ACC112 (cell line): ENCODE measurements around the gene SLC1A4.
"Not testable (repeated sequence)": the region's sequence is repeated elsewhere in the genome, so short reads cannot be mapped to it uniquely, and the experiment has no call there.

Experiments
- H2AFZ ChIP-seq: fragments of 200-600 bp; sonication (generic); one replicate; pipeline ENCODE4 v1.6.0; 2017; ENCODE audit warnings: antibody characterized with exemption, low read length; ENCODE audit not compliant: unreplicated experiment
- H3K27ac ChIP-seq: fragments of 200-600 bp; sonication (generic); 2 replicates; pipeline ENCODE4 v1.5.1; 2014; ENCODE audit warnings: low read depth, mild to moderate bottlenecking, antibody characterized with exemption, low read length, moderate library complexity
- H3K27me3 ChIP-seq: fragments of 200-600 bp; sonication (generic); 2 replicates; pipeline ENCODE4 v1.6.1; 2014; ENCODE audit warnings: mild to moderate bottlenecking, antibody characterized with exemption, low read length, moderate library complexity, mixed read lengths; ENCODE audit not compliant: insufficient read depth
- H3K36me3 ChIP-seq: fragments of 200-600 bp; sonication (generic); 2 replicates; pipeline ENCODE4 v1.6.1; 2016; ENCODE audit warnings: mild to moderate bottlenecking, antibody characterized with exemption, low read length, moderate library complexity, mixed read lengths; ENCODE audit not compliant: insufficient read depth
- H3K4me1 ChIP-seq: fragments of 200-600 bp; sonication (generic); one replicate; pipeline ENCODE4 v1.6.1; 2016; ENCODE audit warnings: low read length, mixed read lengths; ENCODE audit not compliant: insufficient read depth, unreplicated experiment, control insufficient read depth
- H3K4me3 ChIP-seq: fragments of 200-600 bp; sonication (generic); 2 replicates; pipeline ENCODE4 v1.5.1; 2014; ENCODE audit warnings: mild to moderate bottlenecking, low read depth, low read length
- H3K79me2 ChIP-seq: fragments of 200-600 bp; sonication (generic); one replicate; pipeline ENCODE4 v1.6.0; 2016; ENCODE audit warnings: low read length; ENCODE audit not compliant: control insufficient read depth, unreplicated experiment, insufficient read depth

The SLC1A4 gene

DNA sequence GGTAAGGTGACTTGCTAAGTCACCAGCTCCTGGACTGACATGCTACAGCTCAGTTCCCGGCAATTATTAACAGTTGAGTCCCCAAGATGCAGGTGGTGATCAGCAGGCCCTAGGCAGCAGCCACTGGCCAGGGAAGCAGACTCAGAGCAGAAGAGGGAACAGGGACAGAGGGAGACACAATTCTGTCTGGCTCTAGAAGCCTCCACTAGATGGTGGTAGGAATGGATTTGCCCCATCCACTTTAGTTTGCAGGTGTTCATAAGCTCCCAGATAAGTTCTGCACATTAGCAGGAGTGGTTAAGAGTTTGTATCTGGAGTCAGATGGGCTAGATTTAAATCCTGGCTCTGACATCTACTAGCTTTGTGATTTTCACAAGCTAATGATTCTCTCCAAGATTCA lies 25.5 kb upstream of the SLC1A4 start:
- H3K4me1 ChIP-seq, result no peaks in the 10 kb centered on the region
- no peak overlapping the region for H2AFZ ChIP-seq
- no peaks in the 10 kb centered on the region for H3K36me3 ChIP-seq
- no peak overlapping the region for H3K27ac ChIP-seq
- peaks cover 4% of the 10 kb centered on the region; the same call in 1 of the 2 replicates for H3K27me3 ChIP-seq
- H3K79me2 ChIP-seq, result no peaks in the 10 kb centered on the region
- H3K4me3 ChIP-seq, result no peak overlapping the region

DNA sequence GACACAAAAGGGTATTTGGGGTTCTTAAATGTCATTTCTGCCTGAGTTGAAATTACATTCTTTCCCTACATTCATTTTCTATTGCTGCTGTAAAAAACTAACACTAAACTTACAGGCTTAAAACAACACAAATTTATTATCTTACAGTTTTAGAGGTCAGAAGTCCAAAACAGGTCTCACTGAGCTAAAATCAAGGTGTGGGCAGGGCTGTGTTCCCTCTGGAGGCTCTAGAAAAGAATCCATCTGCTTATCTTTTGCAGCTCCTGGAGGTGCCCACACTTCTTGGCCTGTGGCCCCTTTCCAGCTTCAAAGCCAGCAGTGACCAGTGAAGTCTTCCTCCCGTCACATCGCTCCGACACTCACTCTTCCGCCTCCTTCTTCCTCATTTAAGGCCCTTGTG lies 23.2 kb upstream of the SLC1A4 start:
- H3K27ac ChIP-seq, result no peak overlapping the region
- H3K4me1 ChIP-seq, result no peaks in the 10 kb centered on the region
- H3K79me2 ChIP-seq, result no peaks in the 10 kb centered on the region
- peaks cover 4% of the 10 kb centered on the region; the same call in 1 of the 2 replicates for H3K27me3 ChIP-seq
- H2AFZ ChIP-seq, result no peak overlapping the region
- no peak overlapping the region for H3K4me3 ChIP-seq
- no peaks in the 10 kb centered on the region for H3K36me3 ChIP-seq

DNA sequence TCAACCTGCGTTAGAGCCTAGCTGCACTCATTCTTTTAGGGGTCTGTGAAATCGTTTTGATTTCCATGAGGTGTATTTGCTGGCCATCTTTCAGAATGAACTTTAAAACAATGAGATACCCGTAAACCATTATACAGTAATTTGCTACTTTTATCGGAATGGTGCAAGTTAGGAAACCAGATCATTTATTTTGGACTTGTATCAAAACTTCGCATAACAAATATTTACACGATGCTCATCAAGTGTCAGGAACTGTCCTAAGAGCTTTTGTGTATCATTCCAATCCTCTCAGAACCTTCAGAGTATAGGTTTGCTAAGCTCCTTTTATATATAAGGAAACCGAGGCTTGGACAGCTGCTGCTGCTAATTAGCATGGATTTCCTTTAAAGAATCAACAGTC lies 22.4 kb upstream of the SLC1A4 start:
- no peak overlapping the region for H3K4me3 ChIP-seq
- H3K27me3 ChIP-seq, result no peaks in the 10 kb centered on the region

DNA sequence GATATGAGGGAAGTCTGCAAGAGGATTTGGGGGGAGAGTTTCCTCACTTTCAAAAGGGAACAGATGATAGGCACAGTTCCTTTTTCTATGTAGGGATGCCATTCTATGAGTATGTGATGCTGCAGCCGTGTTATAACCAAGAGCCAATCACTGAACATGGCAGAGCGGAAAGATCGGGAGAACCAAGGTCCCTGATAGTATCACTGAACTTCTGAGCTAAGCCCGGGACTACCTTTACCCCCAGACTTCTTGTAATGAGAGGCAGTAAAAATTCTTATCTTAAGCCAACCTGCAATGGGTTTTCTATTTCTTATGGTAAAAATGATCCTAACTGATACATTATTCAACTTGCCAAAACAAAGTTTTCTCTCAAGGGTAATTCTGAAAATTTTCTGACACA lies 21.6 kb upstream of the SLC1A4 start:
- Histone ChIP-seq H3K79me2 (no peaks in the 10 kb centered on the region), H2AFZ (no peak overlapping the region), H3K4me3 (no peak overlapping the region), H3K27me3 (no peaks in the 10 kb centered on the region), H3K27ac (no peak overlapping the region), H3K36me3 (no peaks in the 10 kb centered on the region), H3K4me1 (no peaks in the 10 kb centered on the region)

More for the DNA sequence above, 22.4 kb upstream of the SLC1A4 start:
- no peaks in the 10 kb centered on the region for H3K79me2 ChIP-seq
- no peaks in the 10 kb centered on the region for H3K36me3 ChIP-seq
- H3K27ac ChIP-seq, result no peak overlapping the region
- H2AFZ ChIP-seq, result no peak overlapping the region
- no peaks in the 10 kb centered on the region for H3K4me1 ChIP-seq

DNA sequence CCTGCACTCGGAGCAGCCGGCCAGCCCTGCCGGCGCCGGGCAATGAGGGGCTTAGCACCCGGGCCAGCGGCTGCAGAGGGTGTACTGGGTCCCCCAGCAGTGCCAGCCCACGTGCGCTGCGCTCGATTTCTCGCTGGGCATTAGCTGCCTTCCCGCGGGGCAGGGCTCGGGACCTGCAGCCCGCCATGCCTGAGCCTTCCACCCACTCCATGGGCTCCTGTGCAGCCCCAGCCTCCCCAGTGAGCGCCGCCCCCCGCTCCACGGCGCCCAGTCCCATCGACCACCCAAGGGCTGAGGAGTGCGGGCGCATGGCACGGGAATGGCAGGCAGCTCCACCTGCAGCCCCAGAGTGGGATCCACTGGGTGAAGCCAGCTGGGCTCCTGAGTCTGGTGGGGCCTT lies 20.1 kb upstream of the SLC1A4 start:
- not testable (repeated sequence) for H3K79me2 ChIP-seq, H3K4me3 ChIP-seq, H3K36me3 ChIP-seq, H3K4me1 ChIP-seq, H3K27me3 ChIP-seq, H2AFZ ChIP-seq, H3K27ac ChIP-seq

DNA sequence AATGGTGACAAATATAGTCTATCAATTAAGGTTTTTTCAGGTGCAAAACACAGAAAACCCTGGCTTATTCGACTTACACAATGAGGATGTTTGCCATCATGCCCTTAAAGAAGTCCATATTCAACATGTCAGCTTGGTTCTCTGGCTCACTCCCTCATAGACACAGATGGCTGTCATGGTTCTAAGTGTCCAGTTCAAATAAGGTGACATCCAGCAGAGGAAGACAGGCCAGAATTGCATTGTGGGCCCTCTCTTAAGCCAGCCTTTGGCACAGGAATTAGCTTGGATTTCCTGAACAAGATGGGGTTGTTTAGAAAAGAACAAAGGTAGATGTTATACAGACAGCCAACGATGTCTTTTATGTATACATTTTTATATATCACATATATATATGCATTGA lies 18.7 kb upstream of the SLC1A4 start:
- Histone ChIP-seq H3K36me3 (no peaks in the 10 kb centered on the region), H3K27ac (no peak overlapping the region), H2AFZ (no peak overlapping the region), H3K79me2 (no peaks in the 10 kb centered on the region), H3K4me1 (peaks cover 15% of the 10 kb centered on the region), H3K4me3 (no peak overlapping the region), H3K27me3 (no peaks in the 10 kb centered on the region)

DNA sequence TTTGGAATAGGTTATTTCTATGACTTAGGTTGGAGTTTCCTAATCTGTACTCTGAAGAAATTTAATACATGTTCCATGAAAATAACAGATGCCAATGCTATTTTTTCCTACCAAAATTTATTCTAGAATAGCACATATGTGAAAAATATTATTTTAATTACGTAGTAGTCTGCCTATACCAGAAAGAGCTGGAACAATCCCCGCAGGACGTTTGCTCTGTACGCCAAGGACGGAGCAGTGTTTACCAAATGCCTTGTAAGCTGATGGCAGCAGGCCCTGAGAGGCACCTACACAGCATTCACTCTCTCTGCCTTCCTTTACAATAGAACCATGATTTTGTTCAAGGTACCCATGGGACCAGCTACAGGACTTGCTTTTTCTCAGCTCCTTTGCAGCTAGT lies 16.8 kb upstream of the SLC1A4 start:
- peaks cover 28% of the 10 kb centered on the region for H3K4me1 ChIP-seq
- no peaks in the 10 kb centered on the region for H3K79me2 ChIP-seq
- no peaks in the 10 kb centered on the region for H3K36me3 ChIP-seq
- no peak overlapping the region for H3K4me3 ChIP-seq
- H2AFZ ChIP-seq, result no peak overlapping the region
- H3K27me3 ChIP-seq, result no peaks in the 10 kb centered on the region
- H3K27ac ChIP-seq, result no peak overlapping the region

DNA sequence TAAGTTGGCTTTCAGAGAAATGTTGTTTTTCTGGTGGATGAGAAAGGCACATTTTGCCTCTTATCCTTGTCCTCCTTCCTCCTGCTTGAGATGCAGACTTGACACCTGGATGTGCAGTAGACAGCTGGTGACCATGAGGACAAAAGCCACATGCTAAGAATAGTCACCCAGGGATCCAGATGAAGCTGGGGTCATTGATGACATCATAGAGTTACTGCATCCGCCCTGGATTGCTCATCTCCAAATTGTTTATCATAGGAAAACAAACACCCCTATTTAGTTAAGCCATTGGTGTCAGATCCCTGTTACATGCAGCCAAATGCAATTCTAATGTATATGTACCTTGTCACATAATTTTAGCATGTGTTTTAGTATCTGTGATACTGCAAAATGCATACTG lies 16.3 kb upstream of the SLC1A4 start:
- Histone ChIP-seq H2AFZ (no peak overlapping the region), H3K4me1 (peaks cover 28% of the 10 kb centered on the region), H3K36me3 (no peaks in the 10 kb centered on the region)

DNA sequence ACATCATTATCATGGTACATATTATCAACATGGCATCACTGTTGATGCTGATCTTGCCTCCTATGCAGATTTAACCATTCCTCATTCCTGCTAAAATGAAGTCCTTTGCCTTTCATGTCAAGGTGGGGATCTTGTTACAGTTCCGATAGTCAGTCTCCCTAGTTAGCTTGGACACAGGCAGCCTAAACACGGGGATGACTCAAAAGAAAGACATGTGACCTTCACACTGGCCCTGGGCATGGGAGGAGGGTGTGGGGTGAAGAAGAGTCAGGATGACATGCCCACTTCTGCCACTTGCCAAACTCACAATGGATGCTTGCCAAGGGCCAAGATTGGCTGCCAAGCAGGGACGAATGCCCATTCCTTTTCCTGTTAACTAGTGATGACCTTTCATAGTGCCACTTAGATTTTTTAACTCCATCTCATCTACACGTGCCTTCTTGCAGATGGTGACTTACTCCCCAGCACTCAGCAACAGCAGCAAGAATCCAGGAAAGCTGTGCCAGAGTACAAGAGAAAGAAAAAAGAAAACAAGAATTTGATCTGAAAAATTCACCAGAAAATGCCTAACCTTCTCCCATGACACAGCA lies 13.9 kb upstream of the SLC1A4 start:
- H3K4me3 ChIP-seq, result peak overlapping the region; percentile 15; the same call in 1 of the 2 replicates
- no peaks in the 10 kb centered on the region for H3K79me2 ChIP-seq
- H2AFZ ChIP-seq, result no peak overlapping the region
- no peaks in the 10 kb centered on the region for H3K36me3 ChIP-seq
- H3K4me1 ChIP-seq, result peaks cover 38% of the 10 kb centered on the region
- H3K27ac ChIP-seq, result peak overlapping the region; percentile 35; the same call in 1 of the 2 replicates
- no peaks in the 10 kb centered on the region for H3K27me3 ChIP-seq

More for the DNA sequence above, 16.3 kb upstream of the SLC1A4 start:
- H3K4me3 ChIP-seq, result no peak overlapping the region
- H3K27me3 ChIP-seq, result no peaks in the 10 kb centered on the region
- no peak overlapping the region for H3K27ac ChIP-seq
- no peaks in the 10 kb centered on the region for H3K79me2 ChIP-seq

DNA sequence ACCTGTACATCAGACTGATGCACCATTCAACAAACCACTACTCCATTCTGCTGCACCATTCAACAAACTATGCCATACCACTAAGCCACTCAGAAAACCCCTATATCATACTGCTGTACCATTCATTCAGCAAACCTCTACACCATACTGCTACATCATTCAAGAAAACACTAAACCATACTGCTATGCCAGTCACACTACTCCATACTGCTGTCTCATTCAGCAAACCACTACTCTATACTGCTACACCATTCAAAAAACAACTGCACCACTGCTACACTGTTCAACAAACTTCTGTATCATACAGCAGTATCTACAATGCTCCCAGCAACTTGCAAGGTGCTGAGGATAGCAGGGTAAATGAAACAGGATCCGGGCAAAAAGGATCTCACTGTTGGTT lies 12.9 kb upstream of the SLC1A4 start:
- Histone ChIP-seq H3K36me3 (no peaks in the 10 kb centered on the region), H3K27ac (no peak overlapping the region), H2AFZ (no peak overlapping the region), H3K27me3 (no peaks in the 10 kb centered on the region), H3K79me2 (no peaks in the 10 kb centered on the region), H3K4me1 (peaks cover 38% of the 10 kb centered on the region), H3K4me3 (no peak overlapping the region)

DNA sequence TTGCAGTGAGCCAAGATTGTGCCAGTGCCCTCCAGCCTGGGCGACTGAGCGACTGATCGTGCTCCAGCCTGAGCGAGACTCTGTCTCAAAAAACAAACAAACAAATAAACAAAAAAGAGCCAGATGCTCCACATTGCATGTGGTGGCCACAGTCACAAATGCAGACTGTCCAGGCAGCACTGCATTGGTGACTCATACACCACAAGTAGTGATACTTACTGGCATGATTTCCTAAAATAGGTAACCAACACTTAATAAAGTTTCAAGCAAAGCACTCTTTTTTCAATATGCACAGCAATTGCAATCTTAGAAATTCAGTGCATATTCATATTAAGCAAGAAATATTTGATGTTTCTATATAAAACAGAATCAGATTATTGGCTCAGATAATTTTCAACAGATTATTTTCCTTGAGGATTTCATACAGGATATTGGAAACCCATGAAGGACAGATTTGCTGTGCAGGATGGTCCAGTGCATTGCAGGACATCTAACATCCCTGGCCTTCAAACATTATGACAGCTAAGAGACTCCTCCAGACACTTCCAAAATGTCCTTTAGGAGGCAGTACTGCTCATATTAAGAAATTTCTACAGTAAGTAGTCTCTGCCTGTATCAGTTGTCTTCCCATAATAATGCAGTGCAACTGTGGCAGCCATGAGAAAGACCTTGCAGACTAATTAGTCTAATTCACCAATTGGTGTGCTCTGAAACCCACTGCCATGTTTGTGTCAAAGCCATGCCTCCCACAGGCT lies 10.5 kb upstream of the SLC1A4 start:
- Histone ChIP-seq H2AFZ (no peak overlapping the region), H3K27ac (no peak overlapping the region), H3K36me3 (no peaks in the 10 kb centered on the region), H3K27me3 (peaks cover under 1% of the 10 kb centered on the region; the same call in 1 of the 2 replicates), H3K79me2 (no peaks in the 10 kb centered on the region), H3K4me1 (peaks cover 33% of the 10 kb centered on the region), H3K4me3 (no peak overlapping the region)
